Subcutaneous adipose tissue (tissue), 4 donors: ENCODE data around the gene C19orf33. TPM values are rescaled to one million over a fixed set of nuclear protein-coding genes. Genes with fewer than 3 reads are reported as not detected.

Experiments
- CTCF ChIP-seq: fragments of 450-650 bp; IDR thresholded peaks from one replicate; pipeline ENCODE4 v1.5.1; 2016; ENCODE audit warnings: low read depth, mild to moderate bottlenecking, control low read depth, antibody characterized with exemption, moderate library complexity
- total RNA-seq, 4 donors: library from RNA; depleted of rRNA; stranded (reverse); fragments of >200 nt; gene quantifications; one replicate each; pipeline ENCODE4 v1.1.0, GENCODE V29; 2016

The C19orf33 gene
- total RNA-seq, 4 donors from 2014 or later: 1.9 to 12.4 (median 3.6) TPM

- no peak for TF ChIP-seq CTCF
Measured at GRCh38 chr19:38265921-38266429, 38.1 kb upstream of the C19orf33 start.

- no peak for TF ChIP-seq CTCF
Measured at GRCh38 chr19:38266981-38267597, 37.0 kb upstream of the C19orf33 start.

GRCh38 chr19:38267761-38268483 is 36.1 kb upstream of the C19orf33 start:
- no peak for TF ChIP-seq CTCF

GRCh38 chr19:38268539-38268938 is 35.5 kb upstream of the C19orf33 start:
- TF ChIP-seq CTCF: no peak

GRCh38 chr19:38270587-38271167 is 33.4 kb upstream of the C19orf33 start:
- no peak for TF ChIP-seq CTCF

GRCh38 chr19:38273499-38273898 is 30.6 kb upstream of the C19orf33 start:
- no peak for TF ChIP-seq CTCF

GRCh38 chr19:38274739-38275138 is 29.3 kb upstream of the C19orf33 start:
- TF ChIP-seq CTCF: no peak
